COLO829 (cell line): Measurements from ENCODE around the gene NR2C1.
A peak's percentile ranks its signal among the peaks of the same experiment; 100 is the strongest.
"Not testable (repeated sequence)": the region's sequence is repeated elsewhere in the genome, so short reads cannot be mapped to it uniquely, and the experiment has no call there.

Experiments
- DNase-seq: peaks from one replicate; pipeline ENCODE4 v3.0.0; 2012; ENCODE audit warnings: low spot score

The NR2C1 gene

GRCh38 chr12:95072900-95073697 is at the start of gene NR2C1:
Gene NR2C1 (minus strand): TSS chr12:95073618. CDS start chr12:95067384, 6,234 bp downstream.
- DNase-seq, result peak; percentile 97

GRCh38 chr12:95118788-95119179 is 45.4 kb upstream of the NR2C1 start:
- no peak for DNase-seq

GRCh38 chr12:95118138-95118787 is 44.8 kb upstream of the NR2C1 start:
- DNase-seq, result no peak

GRCh38 chr12:95117178-95117599 is 43.8 kb upstream of the NR2C1 start:
- DNase-seq, result peak; percentile 66

GRCh38 chr12:95116773-95117172 is 43.4 kb upstream of the NR2C1 start:
- no peak for DNase-seq

- no peak for DNase-seq
Measured at GRCh38 chr12:95116341-95116740, 42.9 kb upstream of the NR2C1 start.

GRCh38 chr12:95115641-95116040 is 42.2 kb upstream of the NR2C1 start:
- DNase-seq, result no peak

- no peak for DNase-seq
Measured at GRCh38 chr12:95114766-95115405, 41.5 kb upstream of the NR2C1 start.

- no peak for DNase-seq
Measured at GRCh38 chr12:95107362-95107761, 33.9 kb upstream of the NR2C1 start.

GRCh38 chr12:95105540-95105939 is 32.1 kb upstream of the NR2C1 start:
- no peak for DNase-seq

- DNase-seq, result no peak
Measured at GRCh38 chr12:95104919-95105452, 31.6 kb upstream of the NR2C1 start.

GRCh38 chr12:95102916-95103671 is 29.7 kb upstream of the NR2C1 start:
- peak; percentile 90 for DNase-seq

- DNase-seq, result not testable (repeated sequence)
Measured at GRCh38 chr12:95101957-95102356, 28.5 kb upstream of the NR2C1 start.

- DNase-seq, result peak; percentile 75
Measured at GRCh38 chr12:95100264-95101190, 27.1 kb upstream of the NR2C1 start.

GRCh38 chr12:95099270-95099790 is 25.9 kb upstream of the NR2C1 start:
- no peak for DNase-seq

GRCh38 chr12:95096852-95097251 is 23.4 kb upstream of the NR2C1 start:
- DNase-seq, result no peak

GRCh38 chr12:95096378-95096777 is 23.0 kb upstream of the NR2C1 start:
- no peak for DNase-seq

- DNase-seq, result not testable (repeated sequence)
Measured at GRCh38 chr12:95095866-95096265, 22.4 kb upstream of the NR2C1 start.

GRCh38 chr12:95089462-95089861 is 16.0 kb upstream of the NR2C1 start:
- no peak for DNase-seq

GRCh38 chr12:95088379-95088778 is 15.0 kb upstream of the NR2C1 start:
- no peak for DNase-seq

- DNase-seq, result no peak
Measured at GRCh38 chr12:95085612-95086011, 12.2 kb upstream of the NR2C1 start.
